PC-3 (cell line): ENCODE measurements around the gene TTC28. TPM values are rescaled to one million over a fixed set of nuclear protein-coding genes. Genes with fewer than 3 reads are reported as not detected.

Experiments
- ATAC-seq: fragments of 200-7000 bp; cut with Tn5 transposase; 2 replicates; pipeline ENCODE4 v1.9.1; 2020; ENCODE audit warnings: mild to moderate bottlenecking, moderate library complexity
- BruUV-seq: library from RNA; stranded (reverse); fragments of 400-500 nt; replicated peaks from 2 replicates; lab custom pipeline; 2021; lab: Mats Ljungman, UMichigan
- CTCF ChIA-PET: fragments of 300-600 bp; sonication (Branson Sonifier 250); formaldehyde crosslinking; loops from one replicate; lab custom pipeline; 2022; ENCODE audit warnings: antibody characterized with exemption; lab: Charles Lee
- POLR2A ChIA-PET: fragments of 300-600 bp; sonication (Branson Sonifier 250); formaldehyde crosslinking; loops from one replicate; lab custom pipeline; 2022; ENCODE audit warnings: antibody characterized with exemption; ENCODE audit not compliant: unreplicated experiment; lab: Charles Lee
- DNase-seq: peaks from one replicate; pipeline ENCODE4 v3.0.0-alpha.2; 2015
- H2AFZ ChIP-seq: fragments of 300-600 bp; sonication (generic); 2 replicates; pipeline ENCODE4 v1.6.0; 2016; ENCODE audit warnings: antibody characterized with exemption, low read length
- H3F3A ChIP-seq: fragments of 300-600 bp; sonication (generic); one replicate; pipeline ENCODE4 v1.6.0; 2017; ENCODE audit warnings: antibody characterized with exemption, low read length, control low read depth, mild to moderate bottlenecking; ENCODE audit not compliant: unreplicated experiment
- H3K27ac ChIP-seq: fragments of 300-600 bp; sonication (generic); 2 replicates; pipeline ENCODE4 v1.5.1; 2016; ENCODE audit warnings: mild to moderate bottlenecking, low read length
- H3K27me3 ChIP-seq: fragments of 300-600 bp; sonication (generic); 2 replicates; pipeline ENCODE4 v1.6.1; 2016; ENCODE audit warnings: low read length, mixed read lengths
- H3K36me3 ChIP-seq: fragments of 300-600 bp; sonication (generic); 2 replicates; pipeline ENCODE4 v1.6.1; 2016; ENCODE audit warnings: low read depth, mixed run types, low read length, mixed read lengths
- H3K4me1 ChIP-seq: fragments of 300-600 bp; sonication (generic); 2 replicates; pipeline ENCODE4 v1.5.1; 2016; ENCODE audit warnings: low read length; ENCODE audit not compliant: insufficient read depth
- H3K4me2 ChIP-seq: fragments of 300-600 bp; sonication (generic); 2 replicates; pipeline ENCODE4 v1.6.0; 2016; ENCODE audit warnings: low read length
- H3K4me3 ChIP-seq: fragments of 300-600 bp; sonication (generic); 2 replicates; pipeline ENCODE4 v1.5.1; 2016; ENCODE audit warnings: mild to moderate bottlenecking, low read length, mixed read lengths
- H3K79me2 ChIP-seq: fragments of 300-600 bp; sonication (generic); 2 replicates; pipeline ENCODE4 v1.6.1; 2017; ENCODE audit warnings: low read length, mixed read lengths
- H3K9ac ChIP-seq: fragments of 300-600 bp; sonication (generic); 2 replicates; pipeline ENCODE4 v1.6.0; 2016; ENCODE audit warnings: mild to moderate bottlenecking, low read length
- H3K9me2 ChIP-seq: fragments of 300-600 bp; sonication (generic); replicated peaks from 2 replicates; pipeline ENCODE4 v1.6.1; 2016; ENCODE audit warnings: mixed run types, low read length, mixed read lengths
- H3K9me3 ChIP-seq: fragments of 300-600 bp; sonication (generic); 2 replicates; pipeline ENCODE4 v1.6.1; 2016; ENCODE audit warnings: low read length, mixed read lengths
- H4K20me1 ChIP-seq: fragments of 300-600 bp; sonication (generic); 2 replicates; pipeline ENCODE4 v1.6.1; 2016; ENCODE audit warnings: low read length, mixed read lengths
- CTCF ChIP-seq: fragments of 300-600 bp; sonication (generic); conservative IDR thresholded peaks from 2 replicates; pipeline ENCODE4 v1.5.1; 2017; ENCODE audit warnings: antibody characterized with exemption, low read depth, mild to moderate bottlenecking, low read length
- EZH2 ChIP-seq: fragments of 300-600 bp; sonication (generic); IDR thresholded peaks from one replicate; pipeline ENCODE4 v1.6.1; 2017; ENCODE audit warnings: antibody characterized with exemption, mild to moderate bottlenecking, low read length; ENCODE audit not compliant: unreplicated experiment
- EZH2phosphoT487 ChIP-seq: fragments of 300-600 bp; sonication (generic); IDR thresholded peaks from 2 replicates; pipeline ENCODE4 v1.6.1; 2018; ENCODE audit warnings: mild to moderate bottlenecking, antibody characterized with exemption, low read length, borderline replicate concordance
- intact Hi-C: fragments of 100-400 bp; cut with micrococcal nuclease; formaldehyde crosslinking; loops from 2 replicates; pipeline ENCODE4 v1.9.0; 2023
- total RNA-seq: library from RNA; depleted of rRNA; stranded (reverse); fragments of >200 nt; gene quantifications from 2 replicates; pipeline ENCODE4 v1.2.3, GENCODE V29; 2014

Gene TTC28
- total RNA-seq, 1 experiment from 2014 or later = 6.3 TPM

GRCh38 chr22:28718044-28718443, 38.4 kb upstream of the TTC28 start:
- Histone ChIP-seq H3K27me3 (no peaks in the 10 kb centered on the region), H3K4me2 (no peak overlapping the region), H3K4me3 (no peak overlapping the region), H3K79me2 (no peaks in the 10 kb centered on the region), H2AFZ (no peak overlapping the region), H3K9me3 (no peaks in the 10 kb centered on the region), H3K27ac (no peak overlapping the region), H3F3A (no peaks in the 10 kb centered on the region), H4K20me1 (no peaks in the 10 kb centered on the region), H3K9me2 (no peaks in the 10 kb centered on the region), H3K4me1 (no peaks in the 10 kb centered on the region), H3K36me3 (peaks cover 5% of the 10 kb centered on the region; the same call in 1 of the 2 replicates), H3K9ac (no peak overlapping the region)
- ChIA-PET CTCF (no interaction called here), POLR2A (no interaction called here)
- DNase-seq = no peak
- ATAC-seq = no peak
- intact Hi-C loops = no loop called here
- no TSS peak for BruUV-seq
- TF ChIP-seq CTCF (no peak), EZH2phosphoT487 (no peak), EZH2 (no peak)

- Histone ChIP-seq H3K4me2 (no peak overlapping the region), H3F3A (no peaks in the 10 kb centered on the region), H3K9me3 (no peaks in the 10 kb centered on the region), H4K20me1 (no peaks in the 10 kb centered on the region), H3K27ac (no peak overlapping the region), H3K4me3 (no peak overlapping the region), H3K4me1 (peaks cover 13% of the 10 kb centered on the region), H3K79me2 (no peaks in the 10 kb centered on the region), H3K36me3 (peaks cover 5% of the 10 kb centered on the region; the same call in 1 of the 2 replicates), H3K9me2 (no peaks in the 10 kb centered on the region), H3K27me3 (no peaks in the 10 kb centered on the region), H3K9ac (no peak overlapping the region), H2AFZ (no peak overlapping the region)
- ChIA-PET CTCF (no interaction called here), POLR2A (no interaction called here)
- no TSS peak for BruUV-seq
- TF ChIP-seq CTCF (no peak), EZH2 (no peak), EZH2phosphoT487 (no peak)
- DNase-seq = no peak
- intact Hi-C loops = no loop called here
- no peak for ATAC-seq
These were observed 37.0 kb upstream of the TTC28 start for GRCh38 chr22:28716686-28717085.

GRCh38 chr22:28715611-28716010, 36.0 kb upstream of the TTC28 start:
- H3K9me2 ChIP-seq = no peaks in the 10 kb centered on the region
- no peak overlapping the region for H3K9ac ChIP-seq
- H3K4me3 ChIP-seq = no peak overlapping the region
- no peaks in the 10 kb centered on the region for H3K79me2 ChIP-seq
- H3K27ac ChIP-seq = no peak overlapping the region
- POLR2A ChIA-PET = no interaction called here
- H3K4me1 ChIP-seq = peaks cover 24% of the 10 kb centered on the region
- CTCF ChIA-PET = no interaction called here
- no peak overlapping the region for H3K4me2 ChIP-seq
- no peak overlapping the region for H2AFZ ChIP-seq
- no TSS peak for BruUV-seq
- no peak for DNase-seq
- H3K9me3 ChIP-seq = no peaks in the 10 kb centered on the region
- no peaks in the 10 kb centered on the region for H3K27me3 ChIP-seq
- peaks cover 5% of the 10 kb centered on the region for H3F3A ChIP-seq
- no peaks in the 10 kb centered on the region for H4K20me1 ChIP-seq
- intact Hi-C loops = no loop called here
- H3K36me3 ChIP-seq = peaks cover under 1% of the 10 kb centered on the region; the same call in 1 of the 2 replicates
- ATAC-seq = no peak
- TF ChIP-seq EZH2 = no peak
- no peak for TF ChIP-seq CTCF
- TF ChIP-seq EZH2phosphoT487 = no peak
